ENCODE results near the gene ECHS1.
A peak's percentile ranks its signal among the peaks of the same experiment; 100 is the strongest.
"Not testable (repeated sequence)": the region's sequence is repeated elsewhere in the genome, so short reads cannot be mapped to it uniquely, and the experiment has no call there.

ECHS1 gene

DNA sequence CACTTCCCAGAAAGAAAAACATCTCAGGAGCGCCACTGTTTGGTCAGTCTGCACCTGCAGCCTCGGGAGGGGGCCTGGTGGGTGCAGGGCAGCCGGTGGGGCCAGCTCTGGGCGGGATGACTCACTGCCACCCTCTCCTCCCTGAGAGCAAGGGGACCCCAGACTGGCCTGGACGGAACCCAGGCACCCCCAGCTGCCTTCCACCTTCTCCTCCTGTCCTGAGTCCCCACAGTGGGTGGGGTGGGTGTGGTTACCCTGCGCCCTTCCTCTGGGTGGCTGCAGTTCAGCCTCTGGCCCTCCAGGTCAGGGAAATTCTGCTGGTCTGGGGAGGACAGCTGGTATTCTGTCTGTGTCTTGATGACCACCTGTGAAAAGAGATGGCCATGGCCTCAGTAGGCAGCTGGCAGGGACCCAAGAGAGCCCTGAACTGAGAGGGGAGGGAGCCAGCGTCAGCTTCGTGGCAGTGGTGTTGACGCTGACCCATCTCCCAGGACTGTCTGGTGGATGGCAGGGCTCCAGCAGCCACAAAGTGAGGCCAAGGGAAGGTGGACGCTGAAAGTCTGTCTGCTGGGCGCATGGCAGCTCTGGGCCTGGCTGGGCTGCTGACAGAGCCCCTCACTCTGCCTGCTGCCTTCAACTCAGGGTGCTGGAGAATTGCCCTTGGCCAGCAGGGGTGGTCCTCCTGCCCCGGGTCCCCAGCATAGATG lies 45.4 kb downstream of the ECHS1 start:
- H3K27ac ChIP-seq (ENCODE audit: low read length), result no peak overlapping the region
- peaks cover 57 to 67% of the 10 kb centered on the region in 2 donors for H3K27me3 ChIP-seq (ENCODE audit: control insufficient read depth in 1 of 2, insufficient read depth in 2 of 2, low read length in 2 of 2)
- H3K4me3 ChIP-seq (ENCODE audit: low read length in 2 of 2), result no peak overlapping the region

DNA sequence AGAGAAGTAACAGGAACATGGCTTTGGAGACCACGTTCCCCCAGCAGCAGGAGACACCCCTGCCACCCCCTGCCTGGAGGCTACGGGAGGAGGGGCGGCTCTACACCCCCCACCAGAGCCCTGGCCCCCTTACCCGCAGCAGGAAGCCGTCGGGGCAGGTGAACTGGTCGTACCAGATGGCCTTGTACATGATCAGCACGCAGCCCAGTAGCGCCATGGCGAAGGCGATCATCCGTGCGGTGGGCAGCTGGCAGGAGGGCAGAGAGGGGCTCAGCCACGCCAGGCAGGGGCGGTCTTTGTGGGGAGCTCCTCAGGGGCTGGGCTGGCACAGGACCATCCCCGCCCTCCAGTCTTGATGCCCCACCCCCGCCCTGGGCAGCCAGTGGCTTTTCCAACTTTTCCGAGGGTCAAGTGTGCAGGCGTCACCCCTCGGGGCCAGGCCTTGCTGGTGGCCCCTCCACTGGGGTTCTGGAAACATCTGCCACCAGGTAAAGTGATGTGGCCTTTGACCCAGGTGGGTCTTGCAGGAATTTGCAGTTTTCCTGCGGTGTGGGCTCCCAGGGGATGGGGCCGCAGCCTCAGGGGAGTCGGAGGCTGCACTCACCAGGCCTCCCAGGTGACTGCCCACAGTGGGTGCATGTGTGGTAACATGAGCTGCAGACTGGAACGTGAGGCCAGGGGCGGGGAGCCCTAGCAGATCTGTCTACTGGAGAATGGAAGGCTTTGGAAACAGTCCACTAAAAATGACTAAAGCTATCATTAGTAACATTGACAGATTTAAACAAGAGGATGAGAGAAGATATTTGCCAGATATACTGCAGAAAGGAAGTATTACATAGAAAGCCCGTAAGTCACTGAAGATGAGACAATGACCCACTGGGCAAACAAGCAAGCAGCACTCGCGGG lies 46.2 kb downstream of the ECHS1 start:
- peaks cover 49 to 60% of the 10 kb centered on the region in 2 donors for H3K27me3 ChIP-seq (ENCODE audit: control insufficient read depth in 1 of 2, insufficient read depth in 2 of 2, low read length in 2 of 2)
- H3K9ac ChIP-seq (ENCODE audit: low read length in 2 of 2), result no peak overlapping the region
- peaks cover 22% of the 10 kb centered on the region for H3K4me1 ChIP-seq (ENCODE audit: control insufficient read depth, insufficient read depth, low read length)
- H3K9me3 ChIP-seq (ENCODE audit: control insufficient read depth in 2 of 2, low read length in 2 of 2), result no peaks in the 10 kb centered on the region
- no peaks in the 10 kb centered on the region for H3K36me3 ChIP-seq (ENCODE audit: control insufficient read depth in 2 of 2, insufficient read depth in 2 of 2, low read length in 2 of 2)
- no peak overlapping the region for H3K27ac ChIP-seq (ENCODE audit: low read length)
- H3K4me3 ChIP-seq (ENCODE audit: low read length in 2 of 2), result no peak overlapping the region

More for the DNA sequence above, 45.4 kb downstream of the ECHS1 start:
- no peaks in the 10 kb centered on the region for H3K36me3 ChIP-seq (ENCODE audit: control insufficient read depth in 2 of 2, insufficient read depth in 2 of 2, low read length in 2 of 2)
- no peaks in the 10 kb centered on the region for H3K9me3 ChIP-seq (ENCODE audit: control insufficient read depth in 2 of 2, low read length in 2 of 2)
- peaks cover 22% of the 10 kb centered on the region for H3K4me1 ChIP-seq (ENCODE audit: control insufficient read depth, insufficient read depth, low read length)
- no peak overlapping the region for H3K9ac ChIP-seq (ENCODE audit: low read length in 2 of 2)

DNA sequence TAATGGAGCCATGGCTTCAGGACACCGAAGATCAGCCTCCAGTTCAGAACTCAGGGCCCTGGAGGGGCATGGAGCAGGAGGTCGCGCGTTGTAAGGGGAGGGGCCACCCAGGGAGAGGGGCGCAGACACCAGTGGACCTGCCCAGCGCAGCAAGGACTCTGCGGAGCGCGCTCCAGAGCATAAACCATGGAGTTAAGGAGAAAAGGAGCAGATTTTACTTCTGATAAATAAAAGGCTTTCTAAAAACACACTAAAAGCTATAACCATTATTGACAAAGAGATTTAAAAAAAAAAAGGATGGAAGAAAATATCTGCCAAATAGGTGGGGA lies 47.0 kb downstream of the ECHS1 start:
- H3K9ac ChIP-seq (ENCODE audit: low read length in 2 of 2), result no peak overlapping the region
- no peaks in the 10 kb centered on the region for H3K9me3 ChIP-seq (ENCODE audit: control insufficient read depth in 2 of 2, low read length in 2 of 2)
- no peak overlapping the region for H3K27ac ChIP-seq (ENCODE audit: low read length)
- H3K36me3 ChIP-seq (ENCODE audit: control insufficient read depth in 2 of 2, insufficient read depth in 2 of 2, low read length in 2 of 2), result no peaks in the 10 kb centered on the region
- peak overlapping the region in 1 of 2 donors; percentile 64 for H3K4me3 ChIP-seq (ENCODE audit: low read length in 2 of 2)
- H3K27me3 ChIP-seq (ENCODE audit: control insufficient read depth in 1 of 2, insufficient read depth in 2 of 2, low read length in 2 of 2), result peaks cover 42 to 54% of the 10 kb centered on the region in 2 donors
- peaks cover 22% of the 10 kb centered on the region for H3K4me1 ChIP-seq (ENCODE audit: control insufficient read depth, insufficient read depth, low read length)

GRCh38 chr10:133325440-133326222 lies 47.5 kb downstream of the ECHS1 start:
- Histone ChIP-seq H3K9ac (ENCODE audit: low read length in 2 of 2) (no peak overlapping the region), H3K36me3 (ENCODE audit: control insufficient read depth in 2 of 2, insufficient read depth in 2 of 2, low read length in 2 of 2) (no peaks in the 10 kb centered on the region), H3K4me3 (ENCODE audit: low read length in 2 of 2) (peak overlapping the region in 1 of 2 donors; percentile 64), H3K27ac (ENCODE audit: low read length) (no peak overlapping the region), H3K27me3 (ENCODE audit: control insufficient read depth in 1 of 2, insufficient read depth in 2 of 2, low read length in 2 of 2) (peaks cover 42 to 50% of the 10 kb centered on the region in 2 donors), H3K9me3 (ENCODE audit: control insufficient read depth in 2 of 2, low read length in 2 of 2) (no peaks in the 10 kb centered on the region), H3K4me1 (ENCODE audit: control insufficient read depth, insufficient read depth, low read length) (peaks cover 22% of the 10 kb centered on the region)

DNA sequence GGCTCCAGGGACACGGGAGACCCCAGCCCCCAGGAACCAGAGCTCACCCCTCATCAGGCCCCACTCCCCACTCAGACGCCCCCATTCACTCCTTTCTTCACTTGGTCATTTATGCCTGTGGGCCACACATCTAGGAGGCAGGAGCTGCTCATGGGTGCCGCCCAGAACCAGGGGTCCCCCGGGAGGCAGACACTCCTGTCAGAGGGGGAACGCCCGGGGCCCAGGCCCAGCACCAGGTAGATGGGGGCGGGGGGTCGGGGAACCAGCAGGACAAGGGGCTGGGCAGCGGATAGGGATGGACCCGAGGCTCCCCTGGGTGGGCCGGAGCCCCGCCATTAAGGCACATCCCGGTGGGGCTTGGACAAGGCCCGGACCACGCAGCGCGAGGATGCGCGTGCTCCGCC lies 48.3 kb downstream of the ECHS1 start:
- Histone ChIP-seq H3K4me1 (ENCODE audit: control insufficient read depth, insufficient read depth, low read length) (peaks cover 19% of the 10 kb centered on the region), H3K9me3 (ENCODE audit: control insufficient read depth in 2 of 2, low read length in 2 of 2) (no peaks in the 10 kb centered on the region), H3K27me3 (ENCODE audit: control insufficient read depth in 1 of 2, insufficient read depth in 2 of 2, low read length in 2 of 2) (peaks cover 42 to 53% of the 10 kb centered on the region in 2 donors), H3K27ac (ENCODE audit: low read length) (no peak overlapping the region), H3K4me3 (ENCODE audit: low read length in 2 of 2) (peak overlapping the region in 1 of 2 donors; percentile 64), H3K36me3 (ENCODE audit: control insufficient read depth in 2 of 2, insufficient read depth in 2 of 2, low read length in 2 of 2) (no peaks in the 10 kb centered on the region), H3K9ac (ENCODE audit: low read length in 2 of 2) (no peak overlapping the region)

DNA sequence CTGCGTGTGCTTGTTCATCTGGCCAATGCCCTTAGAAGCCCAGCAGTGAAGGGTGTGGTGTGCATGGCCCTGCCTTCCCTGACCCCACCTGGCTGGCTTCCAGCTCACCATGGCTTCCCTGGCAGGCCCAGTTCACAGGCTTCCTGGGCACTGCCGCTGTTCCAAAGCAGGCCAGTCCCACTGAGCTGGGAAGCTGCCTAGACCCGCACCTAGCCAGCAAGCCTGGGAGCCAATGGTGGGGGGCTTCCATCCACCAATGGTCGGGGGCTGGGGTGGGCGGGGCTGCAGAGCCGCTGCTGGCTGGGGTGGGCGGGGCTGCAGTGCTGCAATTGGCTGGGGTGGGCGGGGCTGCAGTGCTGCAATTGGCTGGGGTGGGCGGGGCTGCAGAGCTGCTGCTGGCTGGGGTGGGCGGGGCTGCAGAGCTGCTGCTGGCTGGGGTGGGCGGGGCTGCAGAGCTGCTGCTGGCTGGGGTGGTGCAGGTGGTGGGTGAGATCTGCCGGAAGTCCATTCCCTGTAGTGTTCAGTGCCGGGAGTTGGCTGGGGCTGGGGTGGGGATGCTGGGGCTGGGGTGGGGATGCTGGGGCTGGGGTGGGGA lies 48.9 kb downstream of the ECHS1 start:
- H3K4me1 ChIP-seq (ENCODE audit: control insufficient read depth, insufficient read depth, low read length), result peaks cover 17% of the 10 kb centered on the region
- no peaks in the 10 kb centered on the region for H3K36me3 ChIP-seq (ENCODE audit: control insufficient read depth in 2 of 2, insufficient read depth in 2 of 2, low read length in 2 of 2)
- no peak overlapping the region for H3K27ac ChIP-seq (ENCODE audit: low read length)
- no peaks in the 10 kb centered on the region for H3K9me3 ChIP-seq (ENCODE audit: control insufficient read depth in 2 of 2, low read length in 2 of 2)
- H3K4me3 ChIP-seq (ENCODE audit: low read length in 2 of 2), result no peak overlapping the region
- peaks cover 43 to 49% of the 10 kb centered on the region in 2 donors for H3K27me3 ChIP-seq (ENCODE audit: control insufficient read depth in 1 of 2, insufficient read depth in 2 of 2, low read length in 2 of 2)
- no peak overlapping the region for H3K9ac ChIP-seq (ENCODE audit: low read length in 2 of 2)

DNA sequence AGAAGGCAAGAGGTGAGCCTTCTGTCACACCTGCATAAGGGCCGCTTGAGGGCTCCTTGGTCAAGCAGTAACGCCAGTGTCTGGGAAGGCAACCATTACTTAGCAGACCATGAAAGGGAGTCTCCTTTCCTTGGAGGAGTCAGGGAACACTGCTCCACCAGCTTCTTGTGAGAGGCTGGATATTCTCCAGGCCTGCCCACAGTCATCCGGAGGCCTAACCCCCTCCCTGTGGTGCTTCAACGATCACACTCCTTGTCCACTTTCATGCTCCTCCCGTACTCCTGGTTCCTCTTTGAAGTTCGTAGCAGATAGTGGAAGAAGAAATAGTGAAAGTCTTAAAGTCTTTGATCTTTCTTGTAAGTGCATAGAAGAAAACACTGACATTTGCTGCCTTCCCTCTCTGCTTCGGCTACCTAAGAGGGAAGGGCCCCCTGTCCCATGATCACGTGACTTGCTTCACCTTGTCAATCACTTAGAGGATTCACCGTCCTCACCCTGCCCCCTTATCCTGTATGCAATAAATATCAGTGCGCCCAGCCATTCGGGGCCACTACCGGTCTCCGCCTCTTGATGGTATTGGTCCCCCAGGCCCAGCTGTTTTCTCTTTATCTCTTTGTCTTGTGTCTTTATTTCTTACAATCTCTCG lies 51.0 kb downstream of the ECHS1 start:
- H3K4me3 ChIP-seq (ENCODE audit: low read length in 2 of 2); H3K27ac ChIP-seq (ENCODE audit: low read length); H3K36me3 ChIP-seq (ENCODE audit: control insufficient read depth in 2 of 2, insufficient read depth in 2 of 2, low read length in 2 of 2); H3K9ac ChIP-seq (ENCODE audit: low read length in 2 of 2); H3K9me3 ChIP-seq (ENCODE audit: control insufficient read depth in 2 of 2, low read length in 2 of 2): not testable (repeated sequence)
- Histone ChIP-seq H3K27me3 (ENCODE audit: control insufficient read depth in 1 of 2, insufficient read depth in 2 of 2, low read length in 2 of 2) (peaks cover 27 to 35% of the 10 kb centered on the region in 2 donors), H3K4me1 (ENCODE audit: control insufficient read depth, insufficient read depth, low read length) (peaks cover 20% of the 10 kb centered on the region)

DNA sequence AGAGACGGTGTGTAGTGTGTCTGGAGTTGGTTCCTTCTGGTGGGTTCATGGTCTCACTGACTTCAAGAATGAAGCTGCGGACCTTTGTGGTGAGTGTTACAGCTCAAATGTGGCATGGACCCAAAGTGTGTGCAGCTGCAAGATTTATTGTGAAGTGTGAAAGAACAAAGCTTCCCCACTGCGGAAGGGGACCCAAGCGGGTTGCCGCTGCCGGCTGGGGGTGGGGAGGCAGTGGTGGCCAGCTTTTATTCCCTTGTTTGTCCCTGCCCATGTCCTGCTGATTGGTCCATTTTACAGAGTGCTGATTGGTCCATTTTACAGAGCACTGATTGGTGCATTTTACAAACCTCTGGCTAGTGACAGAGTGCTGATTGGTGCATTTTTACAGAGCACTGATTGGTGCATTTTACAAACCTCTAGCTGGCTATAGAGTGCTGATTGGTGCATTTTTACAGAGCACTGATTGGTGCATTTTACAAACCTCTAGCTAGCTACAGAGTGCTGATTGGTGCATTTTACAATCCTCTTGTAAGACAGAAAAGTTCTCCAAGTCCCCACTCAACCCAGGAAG lies 52.2 kb downstream of the ECHS1 start:
- not testable (repeated sequence) for H3K36me3 ChIP-seq (ENCODE audit: control insufficient read depth in 2 of 2, insufficient read depth in 2 of 2, low read length in 2 of 2); H3K4me3 ChIP-seq (ENCODE audit: low read length in 2 of 2); H3K27ac ChIP-seq (ENCODE audit: low read length); H3K9ac ChIP-seq (ENCODE audit: low read length in 2 of 2); H3K9me3 ChIP-seq (ENCODE audit: control insufficient read depth in 2 of 2, low read length in 2 of 2)
- Histone ChIP-seq H3K4me1 (ENCODE audit: control insufficient read depth, insufficient read depth, low read length) (peaks cover 16% of the 10 kb centered on the region), H3K27me3 (ENCODE audit: control insufficient read depth in 1 of 2, insufficient read depth in 2 of 2, low read length in 2 of 2) (peaks cover 15 to 22% of the 10 kb centered on the region in 2 donors)

DNA sequence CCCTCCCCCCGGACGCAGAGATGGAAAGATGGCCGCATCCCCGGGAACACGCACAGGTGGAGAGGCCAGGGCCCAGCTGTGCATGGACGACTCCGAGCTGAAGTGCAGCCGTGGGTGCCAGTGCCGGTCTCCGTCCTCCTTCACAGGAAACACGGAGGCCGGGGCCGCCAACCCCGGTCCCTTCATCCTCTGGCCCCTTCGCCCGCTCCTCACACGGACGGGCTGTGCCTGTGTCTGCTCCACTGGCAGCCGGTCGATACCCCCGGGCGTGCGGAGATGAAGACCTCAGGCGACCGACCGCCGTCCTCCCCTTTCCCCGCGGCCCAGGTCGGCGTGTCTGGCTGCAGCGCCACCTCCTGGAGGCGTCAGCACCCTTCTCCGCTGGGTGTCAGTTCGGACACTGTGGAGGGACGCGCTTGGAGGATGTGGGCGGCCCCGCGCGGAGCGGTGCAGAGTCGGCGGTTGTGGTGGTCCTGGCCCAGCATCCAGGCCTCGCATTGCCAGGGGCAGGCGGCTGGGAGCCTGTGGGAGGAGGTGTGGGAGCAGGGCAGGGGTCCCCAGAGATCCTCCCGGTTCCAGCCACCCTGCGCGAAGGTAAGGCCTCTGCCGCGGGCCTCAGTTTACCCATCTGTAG lies 54.5 kb downstream of the ECHS1 start:
- Histone ChIP-seq H3K4me3 (ENCODE audit: low read length in 2 of 2) (peak overlapping the region; percentile 46 to 55), H3K27me3 (ENCODE audit: control insufficient read depth in 1 of 2, insufficient read depth in 2 of 2, low read length in 2 of 2) (peaks cover 9 to 11% of the 10 kb centered on the region in 2 donors), H3K4me1 (ENCODE audit: control insufficient read depth, insufficient read depth, low read length) (peaks cover 6% of the 10 kb centered on the region), H3K9ac (ENCODE audit: low read length in 2 of 2) (peak overlapping the region in 1 of 2 donors; percentile 29), H3K9me3 (ENCODE audit: control insufficient read depth in 2 of 2, low read length in 2 of 2) (no peaks in the 10 kb centered on the region), H3K27ac (ENCODE audit: low read length) (no peak overlapping the region), H3K36me3 (ENCODE audit: control insufficient read depth in 2 of 2, insufficient read depth in 2 of 2, low read length in 2 of 2) (no peaks in the 10 kb centered on the region)

All from stomach smooth muscle (tissue), 2 donors.